Measurements from ENCODE around the gene TMEM151A. TPM values are rescaled to one million over a fixed set of nuclear protein-coding genes. Genes with fewer than 3 reads are reported as not detected.

TMEM151A gene
- total RNA-seq, 4 donors from 2014 or later, result not detected

DNA sequence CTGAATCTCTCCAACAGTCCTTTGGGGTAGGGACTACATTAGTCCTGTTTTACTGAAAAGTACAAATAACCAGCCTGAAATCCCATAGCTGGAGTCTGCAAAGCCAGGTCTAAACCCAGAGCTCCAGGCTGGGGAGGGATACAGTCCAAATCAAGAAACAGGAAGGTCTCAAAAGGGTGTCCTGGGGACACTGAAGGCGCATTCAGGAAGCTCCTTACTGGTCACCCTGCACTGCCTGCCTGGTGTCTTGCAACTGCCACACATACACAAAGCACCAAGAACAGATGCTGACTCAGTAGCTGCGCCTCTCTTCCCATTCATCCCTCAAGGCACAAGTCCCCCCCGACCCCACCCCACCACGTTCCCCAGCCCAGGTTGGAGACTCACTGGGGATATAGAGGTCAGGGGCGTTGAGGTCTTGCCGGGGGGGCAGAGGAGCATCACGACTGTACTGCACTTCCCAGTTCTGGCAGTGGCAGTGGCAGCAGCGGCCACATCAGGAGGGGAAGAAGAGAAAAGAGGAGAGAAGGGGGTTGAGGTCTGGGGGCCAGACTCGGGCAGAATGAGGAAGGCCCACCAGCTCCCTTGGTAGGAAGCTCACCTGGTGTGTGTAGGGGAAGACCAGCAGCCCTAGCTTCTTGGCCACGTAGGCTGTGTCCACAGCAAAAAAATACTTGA, 4.3 kb upstream of the TMEM151A start:
- TF ChIP-seq, protein P1, sequence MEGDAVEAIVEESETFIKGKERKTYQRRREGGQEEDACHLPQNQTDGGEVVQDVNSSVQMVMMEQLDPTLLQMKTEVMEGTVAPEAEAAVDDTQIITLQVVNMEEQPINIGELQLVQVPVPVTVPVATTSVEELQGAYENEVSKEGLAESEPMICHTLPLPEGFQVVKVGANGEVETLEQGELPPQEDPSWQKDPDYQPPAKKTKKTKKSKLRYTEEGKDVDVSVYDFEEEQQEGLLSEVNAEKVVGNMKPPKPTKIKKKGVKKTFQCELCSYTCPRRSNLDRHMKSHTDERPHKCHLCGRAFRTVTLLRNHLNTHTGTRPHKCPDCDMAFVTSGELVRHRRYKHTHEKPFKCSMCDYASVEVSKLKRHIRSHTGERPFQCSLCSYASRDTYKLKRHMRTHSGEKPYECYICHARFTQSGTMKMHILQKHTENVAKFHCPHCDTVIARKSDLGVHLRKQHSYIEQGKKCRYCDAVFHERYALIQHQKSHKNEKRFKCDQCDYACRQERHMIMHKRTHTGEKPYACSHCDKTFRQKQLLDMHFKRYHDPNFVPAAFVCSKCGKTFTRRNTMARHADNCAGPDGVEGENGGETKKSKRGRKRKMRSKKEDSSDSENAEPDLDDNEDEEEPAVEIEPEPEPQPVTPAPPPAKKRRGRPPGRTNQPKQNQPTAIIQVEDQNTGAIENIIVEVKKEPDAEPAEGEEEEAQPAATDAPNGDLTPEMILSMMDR (IDR thresholded peaks at IDR 0.05; ENCODE audit: low read depth), result no peak

DNA sequence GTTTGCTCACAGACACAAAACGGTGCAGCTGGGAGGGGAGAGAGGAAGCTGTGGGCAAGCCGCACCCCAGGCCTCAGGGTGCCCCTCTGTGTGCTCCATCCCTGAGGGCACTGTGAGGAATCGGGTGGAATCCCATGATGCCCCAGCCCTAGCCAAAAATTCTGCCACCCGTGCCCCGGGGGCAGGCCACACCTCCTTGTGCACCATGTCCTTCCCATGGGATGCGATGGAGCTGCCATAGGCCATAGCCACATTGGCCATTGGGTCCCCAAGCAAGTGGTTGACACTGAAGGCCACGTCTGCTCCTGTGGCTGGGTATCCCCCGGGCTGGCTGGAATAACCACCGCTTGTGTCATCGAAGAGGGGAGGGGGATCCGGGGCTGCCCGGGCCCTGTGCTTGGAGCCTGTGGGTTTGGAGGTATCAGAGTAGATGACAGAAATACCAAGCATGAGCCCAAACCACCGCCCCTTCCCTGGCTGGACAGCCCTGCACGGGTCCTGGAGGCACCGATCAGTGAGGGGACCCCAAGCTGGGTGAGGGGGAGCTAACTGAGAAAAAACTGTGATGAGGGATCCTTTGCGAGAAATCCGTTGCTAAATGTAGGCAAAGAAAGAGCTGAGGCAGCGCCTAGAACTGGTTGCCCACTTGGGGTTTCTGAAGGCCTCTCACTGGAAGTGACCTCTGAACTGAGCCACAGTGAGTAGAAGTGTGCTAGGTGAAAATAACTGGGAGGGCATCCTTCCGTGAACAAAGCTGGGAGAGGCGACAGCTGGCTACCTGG, 3.6 kb upstream of the TMEM151A start:
- TF ChIP-seq, protein P1 (IDR thresholded peaks at IDR 0.05; ENCODE audit: low read depth), result no peak

DNA sequence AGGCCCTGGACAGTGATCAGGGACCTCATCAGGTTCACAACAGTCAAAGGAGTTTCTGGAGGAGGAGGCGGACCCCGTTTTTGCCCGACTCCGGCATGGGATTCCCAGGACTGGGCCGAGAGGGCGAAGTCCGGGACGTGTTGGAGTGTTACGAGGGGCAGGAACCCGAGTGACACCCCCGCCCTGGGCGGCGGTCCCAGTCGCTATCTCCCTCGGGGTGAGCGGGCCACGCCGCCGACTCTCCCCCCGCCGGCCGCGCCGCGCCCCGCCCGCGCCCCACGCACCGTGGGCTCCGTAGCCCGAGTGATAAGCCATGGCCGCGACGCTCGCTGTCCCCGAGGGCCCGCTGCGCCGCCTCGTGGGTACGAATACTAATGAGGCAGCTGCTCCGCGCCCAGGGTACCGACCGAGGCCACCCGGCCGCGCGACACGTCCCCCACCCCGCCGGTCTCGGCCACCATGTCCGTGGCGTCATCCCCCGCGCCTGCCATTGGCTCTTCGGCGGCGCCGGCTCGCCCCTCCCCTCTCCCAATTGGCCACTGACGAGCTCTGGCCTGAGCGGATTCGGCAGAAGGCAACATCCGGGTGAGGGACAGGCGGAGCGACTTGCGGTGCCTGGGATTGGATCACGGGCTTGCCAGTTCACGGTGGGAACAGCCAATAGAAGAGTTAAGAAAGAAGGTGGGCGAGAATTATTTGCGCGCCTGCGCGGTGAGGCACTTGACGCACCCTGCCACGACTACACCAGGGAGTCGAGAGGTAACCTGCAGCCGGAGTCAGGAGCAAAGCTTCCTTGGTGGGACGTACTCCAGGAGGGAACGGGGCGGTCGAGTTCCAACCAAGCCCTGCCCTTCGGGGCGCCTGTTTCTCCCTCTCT, 2.8 kb upstream of the TMEM151A start, which contains the start of gene YIF1A:
Gene YIF1A (minus strand): TSS at position 473 of the 877 bp plus-strand sequence. CDS start 158 bp downstream, at position 315.
- TF ChIP-seq, protein P1 (IDR thresholded peaks at IDR 0.05; ENCODE audit: low read depth), result no peak

DNA sequence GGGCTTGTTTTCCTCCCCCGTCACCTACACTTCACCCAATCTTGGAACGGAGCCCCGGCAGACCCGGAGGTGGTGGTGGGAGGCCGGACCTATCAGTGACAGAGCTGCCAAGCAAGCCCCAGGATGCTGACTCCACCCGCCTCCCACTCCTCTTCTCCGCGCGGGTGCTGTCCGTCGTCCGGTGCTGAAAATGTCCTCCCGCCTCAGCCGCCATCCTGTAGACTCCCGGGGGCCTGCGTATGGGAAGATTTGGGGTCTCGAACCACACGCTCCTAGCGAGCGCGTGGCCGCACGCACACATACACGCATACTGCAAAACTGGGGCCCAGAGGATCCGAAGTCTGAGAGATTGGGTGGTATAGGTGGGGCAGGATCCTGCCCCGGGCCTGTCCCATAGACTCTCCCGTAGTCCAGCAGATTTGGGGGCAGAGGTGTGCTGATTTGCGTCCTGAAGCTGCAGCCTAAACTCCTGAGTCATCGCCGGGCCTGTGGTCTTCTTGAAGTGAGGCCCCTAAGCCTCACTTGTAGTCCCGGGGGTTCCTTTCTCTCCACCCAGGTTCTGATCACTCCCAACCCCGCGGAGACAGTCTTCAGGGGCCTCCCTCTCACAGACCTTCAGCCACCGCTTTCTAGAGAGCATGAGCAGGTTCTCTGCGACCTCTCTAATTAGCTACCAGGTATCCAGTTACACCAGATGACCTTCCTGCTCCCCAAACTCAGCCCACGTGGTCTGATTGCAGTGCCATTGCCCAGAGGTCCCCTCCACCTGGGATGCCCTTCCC, 2.0 kb upstream of the TMEM151A start:
- TF ChIP-seq, protein P1 (IDR thresholded peaks at IDR 0.05; ENCODE audit: low read depth), result no peak

DNA sequence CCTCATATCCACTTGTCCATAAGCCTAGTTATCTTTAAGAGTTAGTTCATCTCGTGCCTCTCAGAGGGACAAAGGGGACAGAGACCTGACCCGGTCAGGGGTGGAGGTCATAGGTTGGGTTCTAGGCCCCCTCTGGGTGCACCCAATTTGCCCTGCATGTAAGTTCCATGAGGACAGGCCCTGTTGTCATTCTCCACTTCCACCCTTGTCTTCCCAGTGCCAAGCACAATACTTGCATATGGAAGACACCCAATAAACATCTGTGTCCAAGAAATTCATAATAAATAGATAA, 1.4 kb upstream of the TMEM151A start:
- TF ChIP-seq, protein P1 (IDR thresholded peaks at IDR 0.05; ENCODE audit: low read depth), result no peak

DNA sequence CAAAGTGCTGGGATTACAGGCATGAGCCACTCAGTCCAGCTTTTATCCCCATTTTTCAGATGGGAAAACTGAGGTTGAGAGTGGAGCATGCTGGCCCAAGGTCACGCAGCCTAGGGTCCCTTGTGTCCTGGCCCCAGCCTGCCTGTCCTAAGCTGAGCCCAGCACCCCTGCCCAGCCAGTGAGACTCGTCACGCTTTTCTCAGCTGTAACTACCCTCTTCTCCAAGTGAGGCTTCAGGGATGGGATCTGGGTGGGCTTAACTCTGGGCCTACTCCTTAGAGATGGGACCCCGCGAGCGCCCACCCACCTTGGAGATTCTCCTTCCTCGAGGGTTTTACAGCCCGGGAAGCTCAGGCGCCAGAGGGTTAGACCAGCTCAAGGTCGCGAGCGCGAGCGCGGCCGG, 390 bp upstream of the TMEM151A start:
- TF ChIP-seq, protein P1 (IDR thresholded peaks at IDR 0.05; ENCODE audit: low read depth), result no peak
